GM12878 (cell line): ENCODE measurements around the gene PLXNA4.

Source experiments
- BCL11A ChIP-seq: IDR thresholded peaks from 2 replicates; pipeline ENCODE4 v1.6.1; 2011; ENCODE audit warnings: low read depth, low read length
- BRCA1 ChIP-seq: IDR thresholded peaks from 2 replicates; pipeline ENCODE4 v1.6.1; 2011; ENCODE audit warnings: low read depth, low read length, improper control_type of control experiment
- EP300 ChIP-seq, 2 experiments: fragments of 150-350 bp in 1 of 2; IDR thresholded peaks; 2 replicates each; pipeline ENCODE4 v1.6.1; 2011 to 2012; ENCODE audit warnings: low read depth in 2 of 2, low read length in 2 of 2, borderline replicate concordance in 1 of 2, improper control_type of control experiment in 1 of 2, inconsistent platforms in 1 of 2; ENCODE audit not compliant: control insufficient read depth in 1 of 2
- TAF1 ChIP-seq: IDR thresholded peaks from 2 replicates; pipeline ENCODE4 v1.6.1; 2011; ENCODE audit warnings: mild to moderate bottlenecking, low read depth, low read length, borderline replicate concordance

GRCh38 chr7:132424277-132424676 is 152.0 kb downstream of the PLXNA4 start:
- TF ChIP-seq TAF1, result no peak
- no peak for TF ChIP-seq BCL11A
- TF ChIP-seq EP300 (IDR thresholded peaks at IDR 0.05; ENCODE audit: borderline replicate concordance in 1 of 2, control insufficient read depth in 1 of 2, low read depth in 2 of 2, low read length in 2 of 2), result no peak
- no peak for TF ChIP-seq BRCA1
